RCC 7860 (cell line): ENCODE measurements around the gene NHLRC1.
A peak's percentile ranks its signal among the peaks of the same experiment; 100 is the strongest.
"Not testable (repeated sequence)": the region's sequence is repeated elsewhere in the genome, so short reads cannot be mapped to it uniquely, and the experiment has no call there.

Experiments
- DNase-seq: peaks from one replicate; pipeline ENCODE4 v3.0.0-alpha.2; 2015; ENCODE audit warnings: low spot score
- FAIRE-seq: peaks from 2 replicates; lab custom pipeline; 2012; peaks lifted over from hg19 to GRCh38; lab: Jason Lieb, UNC

Gene NHLRC1

GRCh38 chr6:18122128-18123093 is at the start of gene NHLRC1:
Gene NHLRC1 (minus strand): TSS chr6:18122677. CDS start chr6:18122606, 71 bp downstream.
- DNase-seq (peak; percentile 9), FAIRE-seq (no peak)

GRCh38 chr6:18171871-18172270 is 49.4 kb upstream of the NHLRC1 start:
- DNase-seq (no peak), FAIRE-seq (no peak)

GRCh38 chr6:18168264-18168663 is 45.8 kb upstream of the NHLRC1 start:
- no peak for DNase-seq
- no peak for FAIRE-seq

- DNase-seq (no peak), FAIRE-seq (no peak)
Measured at GRCh38 chr6:18166312-18167036, 44.0 kb upstream of the NHLRC1 start.

GRCh38 chr6:18165751-18166150 is 43.3 kb upstream of the NHLRC1 start:
- FAIRE-seq (no peak), DNase-seq (no peak)

GRCh38 chr6:18162401-18162800 is 39.9 kb upstream of the NHLRC1 start:
- DNase-seq (no peak), FAIRE-seq (no peak)

GRCh38 chr6:18161431-18161830 is 39.0 kb upstream of the NHLRC1 start:
- no peak for FAIRE-seq
- DNase-seq: no peak

GRCh38 chr6:18160911-18161310 is 38.4 kb upstream of the NHLRC1 start:
- no peak for FAIRE-seq

GRCh38 chr6:18155864-18156421 is 33.5 kb upstream of the NHLRC1 start:
- DNase-seq (peak; percentile 49), FAIRE-seq (no peak)

More at GRCh38 chr6:18160911-18161310, 38.4 kb upstream of the NHLRC1 start:
- DNase-seq: no peak

GRCh38 chr6:18155150-18155863 is 32.8 kb upstream of the NHLRC1 start, which contains the start of gene KDM1B:
Gene KDM1B (plus strand): TSS chr6:18155422. CDS start chr6:18159896, 4,474 bp downstream.
- DNase-seq: peak; percentile 93
- no peak for FAIRE-seq

GRCh38 chr6:18154507-18155149 is 32.2 kb upstream of the NHLRC1 start, which contains the start of gene TPMT:
Gene TPMT (minus strand): TSS chr6:18155077. CDS start chr6:18149127, 5,950 bp downstream.
- DNase-seq (no peak), FAIRE-seq (no peak)

- DNase-seq: no peak
- no peak for FAIRE-seq
Measured at GRCh38 chr6:18153311-18153703, 30.8 kb upstream of the NHLRC1 start.

GRCh38 chr6:18151801-18152200 is 29.3 kb upstream of the NHLRC1 start:
- FAIRE-seq (no peak), DNase-seq (no peak)

- not testable (repeated sequence) for FAIRE-seq, DNase-seq
Measured at GRCh38 chr6:18151391-18151790, 28.9 kb upstream of the NHLRC1 start.

GRCh38 chr6:18148304-18149025 is 26.0 kb upstream of the NHLRC1 start:
- FAIRE-seq: peak; percentile 91

GRCh38 chr6:18147616-18148015 is 25.1 kb upstream of the NHLRC1 start:
- DNase-seq (peak; percentile 60), FAIRE-seq (no peak)

More at GRCh38 chr6:18148304-18149025, 26.0 kb upstream of the NHLRC1 start:
- DNase-seq: peak; percentile 94

- DNase-seq (peak; percentile 79), FAIRE-seq (peak; percentile 95)
Measured at GRCh38 chr6:18147160-18147559, 24.7 kb upstream of the NHLRC1 start.

- FAIRE-seq (no peak), DNase-seq (no peak)
Measured at GRCh38 chr6:18142591-18142861, 20.0 kb upstream of the NHLRC1 start.

- FAIRE-seq (no peak), DNase-seq (no peak)
Measured at GRCh38 chr6:18141805-18142590, 19.5 kb upstream of the NHLRC1 start.
